Measurements from ENCODE around the gene FAU.
A peak's percentile ranks its signal among the peaks of the same experiment; 100 is the strongest.

The FAU gene

GRCh38 chr11:65132238-65132987 lies 10.5 kb upstream of the FAU start:
- no peak for TF ChIP-seq CTCF (IDR thresholded peaks at IDR 0.05; ENCODE audit: low read depth, low read length)
- H3K4me3 ChIP-seq (replicated peaks in 1 of 2; ENCODE audit: low read depth in 2 of 2, low read length in 2 of 2): peak overlapping the region in 1 of 2 donors; percentile 95
- no peak for DNase-seq (ENCODE audit: low read depth in 2 of 2)

- no peak for TF ChIP-seq CTCF (IDR thresholded peaks at IDR 0.05; ENCODE audit: low read depth, low read length)
- DNase-seq (ENCODE audit: low read depth in 2 of 2): no peak
- H3K4me3 ChIP-seq (replicated peaks in 1 of 2; ENCODE audit: low read depth in 2 of 2, low read length in 2 of 2): no peak overlapping the region
Measured at GRCh38 chr11:65131895-65132237, 9.9 kb upstream of the FAU start.

- no peak overlapping the region for H3K4me3 ChIP-seq (replicated peaks in 1 of 2; ENCODE audit: low read depth in 2 of 2, low read length in 2 of 2)
- no peak for TF ChIP-seq CTCF (IDR thresholded peaks at IDR 0.05; ENCODE audit: low read depth, low read length)
Measured at GRCh38 chr11:65131417-65131776, 9.5 kb upstream of the FAU start.

GRCh38 chr11:65130631-65131416 lies 8.9 kb upstream of the FAU start:
- H3K4me3 ChIP-seq (replicated peaks in 1 of 2; ENCODE audit: low read depth in 2 of 2, low read length in 2 of 2): no peak overlapping the region
- no peak for TF ChIP-seq CTCF (IDR thresholded peaks at IDR 0.05; ENCODE audit: low read depth, low read length)
- no peak for DNase-seq (ENCODE audit: low read depth in 2 of 2)

More at GRCh38 chr11:65131417-65131776, 9.5 kb upstream of the FAU start:
- no peak for DNase-seq (ENCODE audit: low read depth in 2 of 2)

- no peak overlapping the region for H3K4me3 ChIP-seq (replicated peaks in 1 of 2; ENCODE audit: low read depth in 2 of 2, low read length in 2 of 2)
- no peak for TF ChIP-seq CTCF (IDR thresholded peaks at IDR 0.05; ENCODE audit: low read depth, low read length)
- no peak for DNase-seq (ENCODE audit: low read depth in 2 of 2)
Measured at GRCh38 chr11:65129649-65130441, 7.9 kb upstream of the FAU start.

- no peak for TF ChIP-seq CTCF (IDR thresholded peaks at IDR 0.05; ENCODE audit: low read depth, low read length)
- H3K4me3 ChIP-seq (replicated peaks in 1 of 2; ENCODE audit: low read depth in 2 of 2, low read length in 2 of 2): no peak overlapping the region
- DNase-seq (ENCODE audit: low read depth in 2 of 2): no peak
Measured at GRCh38 chr11:65128182-65129145, 6.5 kb upstream of the FAU start.

Data from cardiac fibroblast (primary cell).